Fibroblast of lung (primary cell): ENCODE results near the gene ZDHHC22. TPM values are rescaled to one million over a fixed set of nuclear protein-coding genes. Genes with fewer than 3 reads are reported as not detected.

Experiments
- DNase-seq, 2 donors: peaks; one replicate each; pipeline versions ENCODE4 v3.0.0 to v3.0.0-alpha.2; 2010; ENCODE audit warnings: low read depth in 2 of 2
- H2AFZ ChIP-seq: 2 replicates; pipeline ENCODE4 v1.5.1; 2012; ENCODE audit warnings: low read length, control low read depth, inconsistent platforms
- H3K27ac ChIP-seq: 2 replicates; pipeline ENCODE4 v1.5.1; 2011; ENCODE audit warnings: low read length, control low read depth; ENCODE audit not compliant: insufficient read depth
- H3K27me3 ChIP-seq: 2 replicates; pipeline ENCODE4 v1.5.1; 2011; ENCODE audit warnings: mild to moderate bottlenecking, low read length; ENCODE audit not compliant: control insufficient read depth, insufficient read depth
- H3K36me3 ChIP-seq: 2 replicates; pipeline ENCODE4 v1.5.1; 2011; ENCODE audit warnings: low read length; ENCODE audit not compliant: control insufficient read depth, insufficient read depth
- H3K4me1 ChIP-seq: 2 replicates; pipeline ENCODE4 v1.5.1; 2011; ENCODE audit warnings: low read length; ENCODE audit not compliant: control insufficient read depth, insufficient read depth; ENCODE audit errors: extremely low read depth
- H3K4me2 ChIP-seq: 2 replicates; pipeline ENCODE4 v1.5.1; 2011; ENCODE audit warnings: low read length, control low read depth; ENCODE audit not compliant: insufficient read depth; ENCODE audit errors: extremely low read depth
- H3K4me3 ChIP-seq, 4 experiments: fragments of 200-600 bp in 1 of 4; sonication (generic) in 1 of 4; replicated peaks in 1 of 4; 2 replicates each; pipeline ENCODE4 v1.5.1; 2011 to 2016; ENCODE audit warnings: low read length in 4 of 4, low read depth in 3 of 4, mild to moderate bottlenecking in 3 of 4, control low read depth in 2 of 4, inconsistent platforms in 1 of 4, mixed read lengths in 1 of 4; ENCODE audit not compliant: insufficient read depth in 1 of 4; ENCODE audit errors: control extremely low read depth in 1 of 4
- H3K79me2 ChIP-seq: 2 replicates; pipeline ENCODE4 v1.5.1; 2012; ENCODE audit warnings: mild to moderate bottlenecking, low read length, inconsistent platforms; ENCODE audit not compliant: control insufficient read depth, insufficient read depth
- H3K9ac ChIP-seq: 2 replicates; pipeline ENCODE4 v1.5.1; 2011; ENCODE audit warnings: mild to moderate bottlenecking, low read length, control low read depth; ENCODE audit not compliant: insufficient read depth
- H3K9me3 ChIP-seq: 2 replicates; pipeline ENCODE4 v1.5.1; 2012; ENCODE audit warnings: low read depth, low read length; ENCODE audit not compliant: control insufficient read depth, insufficient read depth
- H4K20me1 ChIP-seq: 2 replicates; pipeline ENCODE4 v1.5.1; 2011; ENCODE audit warnings: low read length; ENCODE audit not compliant: control insufficient read depth, insufficient read depth; ENCODE audit errors: extremely low read depth
- CTCF ChIP-seq, 2 donors: IDR thresholded peaks in 1 of 2; conservative IDR thresholded peaks in 1 of 2; 1 replicate in 1 of 2; 2 replicates in 1 of 2; pipeline ENCODE4 v1.5.1; 2011 to 2012; ENCODE audit warnings: low read length in 2 of 2, control low read depth in 1 of 2, inconsistent platforms in 1 of 2, low read depth in 1 of 2, mild to moderate bottlenecking in 1 of 2
- EZH2 ChIP-seq: IDR thresholded peaks from 2 replicates; pipeline ENCODE4 v1.5.1; 2012; ENCODE audit warnings: low read length, control low read depth, mild to moderate bottlenecking; ENCODE audit errors: missing control alignments
- polyA plus RNA-seq, 2 donors: library from polyadenylated mRNA; depleted of rRNA in 1 of 2; stranded (reverse) in 1 of 2; unstranded in 1 of 2; fragments of >200 nt; gene quantifications; 2 replicates each; pipeline ENCODE4 v1.2.1, GENCODE V29; 2011 to 2012; ENCODE audit warnings: missing spikeins in 1 of 2
- total RNA-seq: library from RNA; depleted of rRNA; stranded (reverse); fragments of >200 nt; gene quantifications from 2 replicates; pipeline ENCODE4 v1.2.1, GENCODE V29; 2014

ZDHHC22 gene
- total and polyA plus RNA-seq, 2 donors (not counting 1 experiment from before 2014, with no cell fraction given) = not detected

GRCh38 chr14:77103475-77103874, 38.1 kb downstream of the ZDHHC22 start:
- Histone ChIP-seq H2AFZ (no peak overlapping the region), H3K4me1 (peaks cover 9% of the 10 kb centered on the region), H3K9me3 (no peaks in the 10 kb centered on the region), H3K9ac (no peak overlapping the region), H3K36me3 (no peaks in the 10 kb centered on the region), H3K4me2 (no peak overlapping the region), H4K20me1 (no peaks in the 10 kb centered on the region), H3K79me2 (peaks cover 5% of the 10 kb centered on the region), H3K27me3 (no peaks in the 10 kb centered on the region), H3K4me3 (no peak overlapping the region), H3K27ac (no peak overlapping the region)
- TF ChIP-seq CTCF (conservative IDR thresholded peaks at IDR 0.05 in 1 of 2, IDR thresholded peaks at IDR 0.05 in 1 of 2; ENCODE audit: low read depth in 1 of 2, low read length in 2 of 2) (no peak), EZH2 (no peak)
- no peak for DNase-seq

DNA sequence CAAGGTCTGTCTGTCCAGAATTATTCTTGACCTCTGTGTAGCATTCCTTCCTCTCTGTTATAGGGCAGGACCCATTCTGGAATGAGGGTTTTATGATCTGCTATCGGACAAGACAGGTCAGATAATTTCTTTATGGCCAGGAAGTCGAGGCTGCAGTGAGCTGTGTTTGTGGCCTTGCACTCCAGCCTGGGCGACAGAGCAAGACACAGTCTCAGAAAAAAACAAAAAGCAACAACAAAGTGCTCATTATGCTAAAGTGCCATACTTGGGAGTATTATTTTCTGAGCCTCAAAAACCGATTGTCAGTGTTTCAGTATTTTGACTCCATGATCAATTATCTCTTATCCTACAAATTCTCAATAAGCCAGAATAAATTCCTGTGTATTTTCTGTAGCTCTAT, 39.4 kb downstream of the ZDHHC22 start:
- no peak overlapping the region for H3K4me3 ChIP-seq
- H3K27ac ChIP-seq = no peak overlapping the region
- H3K4me1 ChIP-seq = peaks cover 9% of the 10 kb centered on the region
- no peak overlapping the region for H3K4me2 ChIP-seq
- no peak overlapping the region for H2AFZ ChIP-seq
- H3K79me2 ChIP-seq = peaks cover 5% of the 10 kb centered on the region
- no peaks in the 10 kb centered on the region for H3K27me3 ChIP-seq
- no peak overlapping the region for H3K9ac ChIP-seq
- H4K20me1 ChIP-seq = no peaks in the 10 kb centered on the region
- TF ChIP-seq EZH2 (no peak), CTCF (conservative IDR thresholded peaks at IDR 0.05 in 1 of 2, IDR thresholded peaks at IDR 0.05 in 1 of 2; ENCODE audit: low read depth in 1 of 2, low read length in 2 of 2) (no peak)
- H3K9me3 ChIP-seq = no peaks in the 10 kb centered on the region
- no peaks in the 10 kb centered on the region for H3K36me3 ChIP-seq
- no peak for DNase-seq

- no peak overlapping the region for H3K4me2 ChIP-seq
- no peak overlapping the region for H3K27ac ChIP-seq
- no peak overlapping the region for H3K9ac ChIP-seq
- no peak overlapping the region for H3K4me3 ChIP-seq
- H3K79me2 ChIP-seq = peaks cover 7% of the 10 kb centered on the region
- H3K27me3 ChIP-seq = no peaks in the 10 kb centered on the region
- no peak for DNase-seq
- H2AFZ ChIP-seq = no peak overlapping the region
- TF ChIP-seq EZH2 (no peak), CTCF (conservative IDR thresholded peaks at IDR 0.05 in 1 of 2, IDR thresholded peaks at IDR 0.05 in 1 of 2; ENCODE audit: low read depth in 1 of 2, low read length in 2 of 2) (no peak)
- H3K36me3 ChIP-seq = no peaks in the 10 kb centered on the region
- H4K20me1 ChIP-seq = no peaks in the 10 kb centered on the region
- H3K9me3 ChIP-seq = no peaks in the 10 kb centered on the region
- peaks cover 13% of the 10 kb centered on the region for H3K4me1 ChIP-seq
These were observed 40.6 kb downstream of the ZDHHC22 start for GRCh38 chr14:77100961-77101360.
